MM.1S (cell line): ENCODE results near the gene RRAD.

Experiments
- DNase-seq: peaks from one replicate; pipeline ENCODE4 v3.0.0-alpha.2; 2015
- H2AFZ ChIP-seq: fragments of 300-600 bp; sonication (generic); 2 replicates; pipeline ENCODE4 v1.6.0; 2016; ENCODE audit warnings: antibody characterized with exemption, low read length
- H3F3A ChIP-seq: fragments of 300-600 bp; sonication (generic); 2 replicates; pipeline ENCODE4 v1.6.1; 2016; ENCODE audit warnings: mild to moderate bottlenecking, antibody characterized with exemption, low read length, moderate library complexity, mixed read lengths; ENCODE audit not compliant: insufficient read depth
- H3K27ac ChIP-seq: fragments of 300-600 bp; sonication (generic); 2 replicates; pipeline ENCODE4 v1.5.1; 2016; ENCODE audit warnings: mild to moderate bottlenecking, low read length
- H3K27me3 ChIP-seq: fragments of 300-600 bp; sonication (generic); replicated peaks from 2 replicates; pipeline ENCODE4 v1.6.0; 2016; ENCODE audit warnings: low read length; ENCODE audit not compliant: insufficient read depth
- H3K36me3 ChIP-seq: fragments of 300-600 bp; sonication (generic); replicated peaks from 2 replicates; pipeline ENCODE4 v1.6.1; 2016; ENCODE audit warnings: mild to moderate bottlenecking, low read length, mixed read lengths; ENCODE audit not compliant: insufficient read depth
- H3K4me1 ChIP-seq: fragments of 300-600 bp; sonication (generic); 2 replicates; pipeline ENCODE4 v1.6.1; 2016; ENCODE audit warnings: low read length, mixed read lengths
- H3K4me2 ChIP-seq: fragments of 300-600 bp; sonication (generic); 2 replicates; pipeline ENCODE4 v1.6.0; 2016; ENCODE audit warnings: low read depth, low read length
- H3K4me3 ChIP-seq: fragments of 300-600 bp; sonication (generic); 2 replicates; pipeline ENCODE4 v1.5.1; 2016; ENCODE audit warnings: low read length, mixed read lengths
- H3K79me2 ChIP-seq: fragments of 300-600 bp; sonication (generic); 2 replicates; pipeline ENCODE4 v1.6.1; 2016; ENCODE audit warnings: mixed run types, low read length, mixed read lengths
- H3K9ac ChIP-seq: fragments of 300-600 bp; sonication (generic); 2 replicates; pipeline ENCODE4 v1.6.1; 2016; ENCODE audit warnings: low read length, mixed read lengths
- H3K9me2 ChIP-seq: fragments of 300-600 bp; sonication (generic); replicated peaks from 2 replicates; pipeline ENCODE4 v1.6.1; 2016; ENCODE audit warnings: mild to moderate bottlenecking, low read length, mixed read lengths; ENCODE audit not compliant: insufficient read depth
- H3K9me3 ChIP-seq: fragments of 300-600 bp; sonication (generic); replicated peaks from 2 replicates; pipeline ENCODE4 v1.6.1; 2016; ENCODE audit warnings: mild to moderate bottlenecking, low read length, mixed read lengths; ENCODE audit not compliant: insufficient read depth
- H4K20me1 ChIP-seq: fragments of 300-600 bp; sonication (generic); 2 replicates; pipeline ENCODE4 v1.6.1; 2016; ENCODE audit warnings: mild to moderate bottlenecking, low read length, moderate library complexity, mixed read lengths; ENCODE audit not compliant: insufficient read depth
- EZH2 ChIP-seq: fragments of 300-600 bp; sonication (generic); optimal IDR thresholded peaks from 2 replicates; pipeline ENCODE3; 2017; ENCODE audit warnings: low read depth, mild to moderate bottlenecking, antibody characterized with exemption, low read length, mixed read lengths
- EZH2phosphoT487 ChIP-seq: fragments of 300-600 bp; sonication (generic); IDR thresholded peaks from 2 replicates; pipeline ENCODE4 v1.6.1; 2018; ENCODE audit warnings: antibody characterized with exemption, low read length
- TF ChIP-seq, protein P1 (sequence below): fragments of 300-600 bp; sonication (generic); IDR thresholded peaks from 2 replicates; pipeline ENCODE4 v1.5.1; 2016; ENCODE audit warnings: antibody characterized with exemption, low read length, mixed read lengths

Gene RRAD

DNA sequence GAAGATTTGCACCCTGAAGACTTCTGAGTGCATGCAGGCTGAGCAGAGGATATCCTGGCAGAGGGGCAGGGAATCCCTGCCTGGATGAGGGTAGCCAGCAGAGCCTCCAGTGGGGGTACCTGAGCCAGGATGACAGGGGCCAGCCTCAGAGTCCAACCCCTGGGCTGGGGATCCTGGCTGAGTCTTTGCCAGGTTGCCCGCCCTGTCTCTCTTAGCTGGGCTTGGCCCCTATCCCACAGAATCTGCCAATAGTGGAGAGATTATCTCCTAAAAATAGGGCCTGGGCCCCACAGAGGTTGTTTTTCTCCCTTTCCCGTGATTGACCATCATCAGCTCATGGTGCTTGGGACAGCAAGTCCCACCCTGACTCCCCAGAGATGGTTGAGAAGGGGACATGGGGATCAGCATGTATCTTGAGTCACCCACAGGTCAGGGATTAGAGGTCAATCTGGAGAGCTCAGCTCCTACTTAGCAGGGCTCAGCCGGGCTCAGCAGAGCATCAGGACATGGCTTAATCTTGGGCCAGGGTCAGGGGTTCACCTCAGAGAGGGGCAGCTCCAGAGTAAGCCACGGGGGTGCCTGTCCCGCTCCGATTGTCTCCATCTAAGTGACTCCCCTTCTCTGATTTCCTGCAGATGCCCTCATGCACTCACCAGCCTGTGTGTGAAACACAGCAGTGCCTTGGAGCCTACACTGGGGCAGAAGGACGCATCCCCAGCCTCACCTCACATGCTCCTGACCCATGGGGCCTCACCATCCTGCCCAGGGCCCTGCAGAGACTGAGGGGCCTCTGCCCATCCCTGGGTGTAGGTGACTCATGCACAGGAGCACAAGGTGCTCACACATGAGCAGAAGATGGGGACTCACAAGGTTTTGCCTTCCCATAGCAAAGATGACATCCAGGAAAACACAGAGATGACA is 18.2 kb downstream of the RRAD start:
- H3K36me3 ChIP-seq, result no peaks in the 10 kb centered on the region
- H2AFZ ChIP-seq, result no peak overlapping the region
- H3K9ac ChIP-seq, result no peak overlapping the region
- no peak overlapping the region for H3K27ac ChIP-seq
- no peaks in the 10 kb centered on the region for H3F3A ChIP-seq
- DNase-seq, result no peak
- 0 out of 2 replicates have a peak, but pooled peaks cover 2% of the 10 kb centered on the region for H3K27me3 ChIP-seq
- H4K20me1 ChIP-seq, result no peaks in the 10 kb centered on the region
- no peaks in the 10 kb centered on the region for H3K9me3 ChIP-seq
- TF ChIP-seq EZH2, result no peak
- TF ChIP-seq EZH2phosphoT487, result no peak
- TF ChIP-seq, protein P1, sequence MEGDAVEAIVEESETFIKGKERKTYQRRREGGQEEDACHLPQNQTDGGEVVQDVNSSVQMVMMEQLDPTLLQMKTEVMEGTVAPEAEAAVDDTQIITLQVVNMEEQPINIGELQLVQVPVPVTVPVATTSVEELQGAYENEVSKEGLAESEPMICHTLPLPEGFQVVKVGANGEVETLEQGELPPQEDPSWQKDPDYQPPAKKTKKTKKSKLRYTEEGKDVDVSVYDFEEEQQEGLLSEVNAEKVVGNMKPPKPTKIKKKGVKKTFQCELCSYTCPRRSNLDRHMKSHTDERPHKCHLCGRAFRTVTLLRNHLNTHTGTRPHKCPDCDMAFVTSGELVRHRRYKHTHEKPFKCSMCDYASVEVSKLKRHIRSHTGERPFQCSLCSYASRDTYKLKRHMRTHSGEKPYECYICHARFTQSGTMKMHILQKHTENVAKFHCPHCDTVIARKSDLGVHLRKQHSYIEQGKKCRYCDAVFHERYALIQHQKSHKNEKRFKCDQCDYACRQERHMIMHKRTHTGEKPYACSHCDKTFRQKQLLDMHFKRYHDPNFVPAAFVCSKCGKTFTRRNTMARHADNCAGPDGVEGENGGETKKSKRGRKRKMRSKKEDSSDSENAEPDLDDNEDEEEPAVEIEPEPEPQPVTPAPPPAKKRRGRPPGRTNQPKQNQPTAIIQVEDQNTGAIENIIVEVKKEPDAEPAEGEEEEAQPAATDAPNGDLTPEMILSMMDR, result no peak
- no peaks in the 10 kb centered on the region for H3K79me2 ChIP-seq
- H3K4me1 ChIP-seq, result peaks cover 11% of the 10 kb centered on the region
- no peaks in the 10 kb centered on the region for H3K9me2 ChIP-seq
- no peak overlapping the region for H3K4me3 ChIP-seq
- H3K4me2 ChIP-seq, result no peak overlapping the region

DNA sequence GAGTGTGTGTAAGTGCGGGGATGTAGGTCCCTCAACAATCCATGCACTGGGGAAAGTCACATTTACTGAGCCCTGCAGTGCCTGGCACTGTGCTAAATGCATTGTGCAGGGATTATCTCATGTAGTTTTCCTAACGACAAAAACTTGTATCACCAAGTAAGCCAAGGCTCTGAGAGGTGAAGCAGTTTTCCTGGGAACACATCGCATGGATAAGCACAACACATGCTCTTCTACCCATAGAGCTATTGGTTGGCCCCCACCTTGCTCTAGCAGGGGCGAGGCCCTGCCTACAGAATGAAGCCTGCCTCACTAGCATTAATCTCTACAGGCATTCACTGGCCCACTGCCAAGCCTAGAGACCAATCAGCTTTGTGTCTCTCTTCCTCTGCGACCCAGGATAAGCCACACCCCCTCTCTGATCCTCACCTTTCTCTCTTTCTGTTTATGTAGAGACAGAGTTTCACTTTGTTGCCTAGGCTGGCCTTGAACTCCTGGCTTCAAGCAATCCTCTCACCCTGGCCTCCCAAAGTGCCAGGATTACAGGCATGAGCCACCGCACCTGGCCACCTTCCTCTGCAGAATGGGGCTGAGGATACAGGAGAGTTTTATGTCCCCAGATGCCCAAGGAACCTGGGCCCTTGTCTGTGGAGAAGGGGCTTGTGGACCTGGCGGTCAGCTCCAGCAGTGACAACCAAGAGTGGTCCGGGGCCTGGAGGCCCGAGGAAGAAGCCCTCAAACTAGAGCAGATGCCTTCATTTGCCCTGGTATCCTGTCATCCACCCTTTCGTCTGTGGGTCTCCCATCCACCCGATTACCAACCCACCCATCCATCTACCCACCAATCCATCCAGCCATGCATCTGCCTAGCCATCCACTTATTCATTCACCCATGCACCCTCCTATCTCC is 19.4 kb downstream of the RRAD start:
- Histone ChIP-seq H3K9me3 (no peaks in the 10 kb centered on the region), H3F3A (no peaks in the 10 kb centered on the region), H2AFZ (peak overlapping the region; percentile 37; the same call in 1 of the 2 replicates), H4K20me1 (no peaks in the 10 kb centered on the region), H3K4me1 (peaks cover 11% of the 10 kb centered on the region), H3K36me3 (no peaks in the 10 kb centered on the region), H3K79me2 (no peaks in the 10 kb centered on the region), H3K9ac (no peak overlapping the region), H3K9me2 (no peaks in the 10 kb centered on the region), H3K4me2 (peak overlapping the region; percentile 8; the same call in 1 of the 2 replicates), H3K27ac (no peak overlapping the region), H3K27me3 (0 out of 2 replicates have a peak, but pooled peaks cover 2% of the 10 kb centered on the region), H3K4me3 (no peak overlapping the region)
- peak; percentile 88 for DNase-seq
- TF ChIP-seq, protein P1, result no peak
- TF ChIP-seq EZH2phosphoT487, result no peak
- TF ChIP-seq EZH2, result no peak

DNA sequence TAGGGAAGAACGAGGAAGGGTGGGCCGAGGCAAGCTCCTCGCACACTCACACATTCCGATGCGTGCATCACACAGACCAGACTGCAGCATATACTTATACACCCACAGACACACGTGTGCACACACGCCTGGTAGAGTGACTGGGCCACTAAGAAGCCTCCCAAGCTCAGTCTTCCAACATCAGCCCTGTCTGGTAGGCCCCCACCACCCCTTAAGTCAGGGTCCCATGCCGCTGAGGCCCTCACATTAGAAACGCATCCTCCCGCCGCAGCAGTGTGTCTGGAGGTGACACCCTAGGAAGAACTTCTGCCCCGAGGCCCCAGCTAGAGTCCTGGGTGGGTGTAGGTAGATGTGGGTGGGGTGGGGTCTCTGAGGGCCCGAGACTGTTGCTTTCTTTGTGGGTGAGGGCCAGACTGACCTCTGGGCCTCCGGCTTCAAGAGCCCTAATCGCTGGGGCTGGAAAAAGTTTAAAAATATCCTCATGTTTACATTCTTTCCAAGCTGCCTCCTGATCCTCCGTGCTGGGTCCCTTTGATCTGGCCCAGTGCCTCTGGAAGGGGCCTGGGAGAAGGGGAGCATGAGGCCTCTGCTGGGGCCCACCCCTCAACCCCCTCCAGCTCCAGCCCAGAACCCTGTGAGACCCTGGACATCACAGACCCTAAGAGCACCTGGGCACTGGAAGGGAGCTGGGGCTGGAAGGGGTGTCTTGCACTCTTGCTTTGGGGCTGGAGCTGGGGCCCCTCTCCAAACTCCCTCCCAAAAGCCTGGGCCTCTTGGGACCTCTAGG is 20.3 kb downstream of the RRAD start:
- H2AFZ ChIP-seq, result peak overlapping the region; percentile 37; the same call in 1 of the 2 replicates
- TF ChIP-seq, protein P1, result no peak
- TF ChIP-seq EZH2phosphoT487 (no peak), EZH2 (no peak)
- H3K9ac ChIP-seq, result no peak overlapping the region
- H3K27ac ChIP-seq, result no peak overlapping the region
- no peak for DNase-seq
- H3K9me2 ChIP-seq, result no peaks in the 10 kb centered on the region
- no peaks in the 10 kb centered on the region for H3K36me3 ChIP-seq
- H4K20me1 ChIP-seq, result no peaks in the 10 kb centered on the region
- H3K79me2 ChIP-seq, result no peaks in the 10 kb centered on the region
- H3K27me3 ChIP-seq, result 0 out of 2 replicates have a peak, but pooled peaks cover 2% of the 10 kb centered on the region
- H3K4me2 ChIP-seq, result peak overlapping the region; percentile 8; the same call in 1 of the 2 replicates
- H3K9me3 ChIP-seq, result no peaks in the 10 kb centered on the region
- H3K4me1 ChIP-seq, result peaks cover 11% of the 10 kb centered on the region
- no peak overlapping the region for H3K4me3 ChIP-seq
- no peaks in the 10 kb centered on the region for H3F3A ChIP-seq
